22Rv1 (cell line): ENCODE results near the gene SYNGR2.

Source experiments
- CTCF ChIP-seq: fragments of 450-650 bp; IDR thresholded peaks from 2 replicates; pipeline ENCODE4 v1.5.1; 2017; ENCODE audit warnings: mild to moderate bottlenecking
- ZFX ChIP-seq: fragments of 450-650 bp; IDR thresholded peaks from 2 replicates; pipeline ENCODE4 v1.6.1; 2017; ENCODE audit warnings: antibody characterized with exemption, borderline replicate concordance

- no peak for TF ChIP-seq CTCF
- TF ChIP-seq ZFX = no peak
Observed at GRCh38 chr17:78211032-78211431, 42.7 kb downstream of the SYNGR2 start.
